HG02943 (cell line): ENCODE results near the gene NMT1.

Experiments
- ATAC-seq: cut with Tn5 transposase; IDR thresholded peaks from one replicate; pipeline ENCODE4 v1.9.1; 2021; ENCODE audit warnings: mild to moderate bottlenecking, low read depth, moderate library complexity; ENCODE audit not compliant: unreplicated experiment

The NMT1 gene

DNA sequence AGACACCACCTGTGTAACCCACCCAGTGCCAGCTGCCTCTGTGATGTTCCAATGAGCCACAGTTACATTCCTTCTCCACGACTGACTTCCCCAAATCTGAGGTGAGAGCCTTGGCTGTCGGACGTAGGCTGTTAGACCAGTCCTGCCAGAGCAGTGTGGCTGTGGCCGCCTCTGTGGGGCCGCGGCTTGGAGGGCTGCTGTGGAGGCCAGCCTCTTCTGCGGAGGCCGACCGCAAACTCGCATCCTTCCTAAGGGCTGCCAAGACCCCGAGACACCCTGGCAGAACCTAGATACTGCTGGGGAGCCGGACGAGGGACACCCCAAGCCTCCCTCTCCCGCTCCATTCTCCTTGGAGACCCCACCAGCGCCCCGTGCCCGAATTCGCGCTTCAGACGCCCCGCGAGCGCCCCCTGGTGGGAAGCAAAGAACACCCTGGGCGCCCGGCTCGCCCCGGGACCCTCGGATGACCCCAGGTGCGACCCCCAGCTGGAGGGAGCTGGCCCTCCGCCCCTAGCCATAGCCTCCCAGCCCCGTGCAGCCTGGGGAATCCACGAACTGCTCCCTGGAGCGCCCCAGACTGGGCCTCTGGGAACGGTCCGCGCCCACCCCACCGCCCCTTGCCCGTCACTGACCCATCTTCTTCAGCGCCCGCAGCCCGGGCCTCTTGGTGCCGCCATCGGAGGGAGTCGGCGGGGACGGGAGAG is 70.7 kb downstream of the NMT1 start:
- ATAC-seq: no peak

DNA sequence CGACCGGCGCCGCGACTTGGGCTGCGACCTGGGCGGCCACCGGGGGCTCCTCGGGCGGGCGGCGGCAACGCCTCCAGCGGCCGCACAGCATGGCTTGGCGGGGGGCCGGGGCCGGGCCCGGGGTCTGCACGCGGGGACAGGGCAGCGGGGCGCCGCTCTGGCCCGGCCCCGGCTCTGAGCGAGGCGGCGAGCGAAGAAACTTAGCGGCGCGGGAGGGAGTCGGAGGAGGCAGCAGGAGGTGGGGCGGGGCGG is 71.1 kb downstream of the NMT1 start, which contains the start of gene PLCD3:
Gene PLCD3 (minus strand): TSS at position 196 of the 252 bp plus-strand sequence. CDS start 105 bp downstream, at position 91.
- ATAC-seq: no peak

DNA sequence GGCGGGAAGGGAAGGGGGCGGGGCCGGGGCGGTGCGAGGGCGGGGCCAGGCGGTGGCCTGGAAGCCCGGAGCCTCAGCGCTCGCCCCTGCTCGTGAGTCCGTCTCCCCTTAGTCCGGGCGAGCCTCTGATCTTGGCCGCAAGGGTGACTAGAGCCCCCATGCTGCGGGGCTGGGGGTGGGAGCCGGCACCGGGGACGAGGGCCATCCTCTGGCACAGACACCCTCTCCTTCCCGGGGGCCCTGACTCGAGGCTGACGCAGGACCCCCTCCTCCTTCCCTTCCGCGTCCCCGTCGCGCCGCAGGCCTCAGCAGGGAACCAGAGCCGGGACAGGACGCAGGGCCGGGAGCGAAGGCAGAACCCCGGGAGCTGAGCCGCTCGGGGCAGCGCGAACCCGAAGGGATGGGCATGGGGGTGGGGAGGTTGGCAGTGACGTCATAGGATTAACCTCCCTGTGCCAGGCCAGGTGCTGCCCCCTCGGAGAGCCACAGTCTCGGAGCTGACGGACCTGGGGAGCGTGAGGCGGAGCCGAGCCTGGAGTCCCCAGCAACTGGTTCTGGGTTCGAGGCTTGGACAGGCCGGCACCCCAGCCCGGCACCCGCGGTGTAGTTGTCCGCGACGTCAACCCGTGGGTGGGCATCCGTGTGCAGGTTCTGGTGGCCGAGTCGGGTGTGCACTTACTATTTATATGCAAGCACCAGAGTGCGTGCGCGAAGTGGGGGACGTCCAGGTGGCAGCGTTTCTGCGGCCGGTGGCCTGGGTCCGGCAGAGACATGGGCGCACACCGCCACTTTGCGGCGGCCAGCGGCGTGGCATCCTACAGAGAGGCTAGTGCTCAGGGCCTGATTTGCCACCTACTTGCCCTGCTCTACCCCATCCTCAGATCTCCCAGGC is 71.7 kb downstream of the NMT1 start:
- no peak for ATAC-seq

DNA sequence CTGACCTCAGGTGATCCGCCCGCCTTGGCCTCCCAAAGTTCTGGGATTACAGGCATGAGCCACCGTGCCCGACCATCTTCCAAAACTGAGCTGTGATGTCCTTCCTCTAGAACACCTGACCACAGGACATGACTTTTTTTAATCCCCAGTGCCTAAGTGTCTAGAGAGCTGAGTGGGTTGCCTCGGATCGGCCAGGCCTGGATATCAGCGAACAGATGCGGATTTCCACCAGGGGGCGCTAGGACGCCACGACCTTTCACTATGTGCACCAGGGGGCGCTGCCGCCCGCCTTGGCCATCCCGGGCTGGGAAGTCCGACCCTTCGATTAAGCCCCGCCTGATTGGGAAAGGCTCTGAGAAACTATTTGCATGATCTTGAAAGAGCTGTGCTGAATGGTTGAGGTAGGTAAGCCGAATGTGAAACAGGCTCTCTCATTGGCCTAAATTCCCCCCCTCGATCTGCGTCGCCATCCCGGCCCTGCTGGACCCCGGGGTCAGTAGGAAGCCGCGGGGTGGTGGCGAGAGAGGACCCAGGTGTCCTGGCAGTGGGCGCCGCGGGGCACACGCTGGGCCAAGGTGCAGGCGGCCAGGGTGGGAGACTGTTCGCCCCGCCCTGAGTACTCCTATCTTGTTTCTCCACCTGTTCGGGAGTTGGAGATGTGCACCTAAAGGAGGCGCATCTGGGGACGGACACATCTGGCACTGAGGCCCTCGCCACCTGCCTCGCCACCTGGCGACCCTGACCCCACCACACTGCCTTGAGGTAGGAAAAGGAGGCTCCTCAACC is 74.3 kb downstream of the NMT1 start, which contains the start of gene ACBD4:
Gene ACBD4 (plus strand): TSS at position 496 of the 786 bp plus-strand sequence. CDS start 458 bp downstream, outside the sequence.
- peak; percentile 69 for ATAC-seq

DNA sequence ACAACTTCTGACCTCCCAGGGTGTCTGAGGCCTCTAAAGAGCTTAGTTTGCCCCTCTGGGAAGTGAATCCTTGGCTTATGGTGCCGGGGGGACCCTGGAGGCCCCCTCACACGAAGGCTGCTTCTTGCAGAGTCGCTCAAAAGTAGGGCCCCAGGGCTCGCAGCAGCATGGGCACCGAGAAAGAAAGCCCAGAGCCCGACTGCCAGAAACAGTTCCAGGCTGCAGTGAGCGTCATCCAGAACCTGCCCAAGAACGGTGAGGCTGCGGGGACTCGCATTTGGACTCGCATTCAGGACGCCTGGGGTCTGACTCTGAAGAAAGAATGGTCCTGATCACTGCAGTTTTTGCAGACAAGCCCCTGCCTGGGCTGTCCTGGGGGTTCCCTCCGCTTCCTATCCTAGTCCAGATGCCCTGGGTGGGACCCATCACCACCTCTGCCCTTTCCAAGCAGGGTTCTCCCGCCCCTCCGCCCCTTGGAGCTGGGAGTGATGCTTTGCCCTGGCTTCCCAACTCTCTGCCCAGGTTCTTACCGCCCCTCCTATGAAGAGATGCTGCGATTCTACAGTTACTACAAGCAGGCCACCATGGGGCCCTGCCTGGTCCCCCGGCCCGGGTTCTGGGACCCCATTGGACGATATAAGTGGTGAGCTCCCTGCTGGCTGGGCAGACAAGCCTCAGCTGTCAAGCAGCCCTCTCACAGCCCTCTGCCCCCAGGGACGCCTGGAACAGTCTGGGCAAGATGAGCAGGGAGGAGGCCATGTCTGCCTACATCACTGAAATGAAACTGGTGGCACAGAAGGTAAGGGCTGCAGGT is 75.1 kb downstream of the NMT1 start:
- ATAC-seq: no peak

DNA sequence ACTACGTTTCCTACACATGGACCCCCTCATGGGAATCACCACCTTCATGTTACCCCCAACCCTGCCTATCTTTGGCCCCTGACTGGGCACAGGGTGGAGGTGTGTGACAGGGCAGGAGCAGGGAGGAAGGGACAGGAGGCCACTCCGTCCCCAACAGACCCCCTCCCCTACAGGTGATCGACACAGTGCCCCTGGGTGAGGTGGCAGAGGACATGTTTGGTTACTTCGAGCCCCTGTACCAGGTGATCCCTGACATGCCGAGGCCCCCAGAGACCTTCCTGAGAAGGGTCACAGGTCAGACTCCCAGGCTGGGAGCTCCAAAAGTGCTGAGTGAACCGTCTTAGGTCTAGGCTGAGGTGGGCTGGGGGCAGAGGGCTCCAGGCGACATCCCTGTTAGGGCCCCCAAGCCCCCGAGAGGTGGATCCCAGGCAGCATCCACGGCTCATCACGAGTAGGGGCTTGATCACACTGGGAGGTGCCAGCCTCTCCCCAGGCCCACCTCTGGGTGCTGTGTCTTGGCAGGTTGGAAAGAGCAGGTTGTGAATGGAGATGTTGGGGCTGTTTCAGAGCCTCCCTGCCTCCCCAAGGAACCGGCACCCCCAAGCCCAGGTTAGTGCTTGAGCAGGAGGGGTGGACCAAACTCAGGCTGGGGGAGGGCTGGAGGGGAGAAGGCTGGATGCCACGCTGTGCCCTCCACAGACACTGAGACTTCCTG is 75.9 kb downstream of the NMT1 start:
- ATAC-seq: no peak

DNA sequence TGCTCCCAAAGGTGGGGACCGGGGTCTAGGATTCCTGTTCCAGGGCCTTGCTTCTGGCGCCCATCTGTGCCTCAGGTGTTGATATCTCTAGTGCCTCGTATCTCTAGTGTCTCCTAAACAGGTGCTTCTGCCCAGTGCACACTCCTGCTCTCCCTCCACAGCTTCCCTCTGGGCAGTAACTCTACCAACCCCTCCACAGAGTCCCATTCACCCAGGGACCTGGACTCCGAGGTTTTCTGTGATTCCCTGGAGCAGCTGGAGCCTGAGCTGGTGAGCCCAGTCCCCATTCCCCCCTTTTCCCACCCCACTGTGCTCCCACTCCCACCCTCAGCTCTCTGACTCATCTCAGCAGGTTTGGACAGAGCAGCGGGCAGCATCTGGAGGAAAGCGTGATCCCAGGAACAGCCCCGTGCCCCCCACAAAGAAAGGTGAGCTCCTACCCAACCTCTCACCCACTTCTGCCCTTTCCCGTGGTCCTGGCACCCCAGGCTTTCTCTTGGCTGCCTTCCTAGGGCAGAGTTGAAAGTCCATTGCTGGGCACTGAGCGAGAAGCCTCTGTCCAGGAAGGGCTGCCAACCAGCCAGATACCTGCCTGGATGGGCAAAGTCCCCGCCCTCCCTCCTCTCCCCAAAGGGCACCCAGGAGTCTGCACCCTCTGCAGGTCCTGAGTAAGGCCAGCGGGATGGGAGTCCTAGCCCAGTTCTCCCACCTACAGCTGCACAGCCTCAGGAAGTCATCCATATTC is 76.6 kb downstream of the NMT1 start:
- ATAC-seq: no peak

DNA sequence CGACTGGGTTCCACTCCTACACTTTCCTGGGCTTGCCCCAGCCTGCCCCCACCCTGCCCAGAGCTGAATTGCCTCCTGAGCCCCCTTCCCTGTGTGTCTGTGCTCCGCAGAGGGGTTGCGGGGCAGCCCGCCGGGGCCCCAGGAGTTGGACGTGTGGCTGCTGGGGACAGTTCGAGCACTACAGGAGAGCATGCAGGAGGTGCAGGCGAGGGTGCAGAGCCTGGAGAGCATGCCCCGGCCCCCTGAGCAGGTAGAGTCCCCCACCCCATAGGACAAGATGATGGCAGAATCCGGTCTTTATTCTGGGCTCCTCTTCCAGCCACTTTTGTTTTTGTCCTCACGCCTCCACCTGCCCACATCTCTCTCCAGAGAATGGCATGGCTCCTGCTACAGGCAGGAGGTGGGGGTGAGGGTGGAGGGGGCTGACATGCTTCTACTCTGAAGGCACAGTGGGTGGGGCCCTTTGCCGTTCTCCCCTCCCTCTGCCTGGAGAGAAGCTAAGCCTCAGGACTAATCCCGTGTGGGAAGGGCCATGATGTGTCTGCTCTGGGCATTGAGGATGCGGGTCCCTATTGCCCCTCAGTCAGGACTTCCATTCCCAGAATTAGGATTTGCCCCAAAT is 77.9 kb downstream of the NMT1 start:
- no peak for ATAC-seq

DNA sequence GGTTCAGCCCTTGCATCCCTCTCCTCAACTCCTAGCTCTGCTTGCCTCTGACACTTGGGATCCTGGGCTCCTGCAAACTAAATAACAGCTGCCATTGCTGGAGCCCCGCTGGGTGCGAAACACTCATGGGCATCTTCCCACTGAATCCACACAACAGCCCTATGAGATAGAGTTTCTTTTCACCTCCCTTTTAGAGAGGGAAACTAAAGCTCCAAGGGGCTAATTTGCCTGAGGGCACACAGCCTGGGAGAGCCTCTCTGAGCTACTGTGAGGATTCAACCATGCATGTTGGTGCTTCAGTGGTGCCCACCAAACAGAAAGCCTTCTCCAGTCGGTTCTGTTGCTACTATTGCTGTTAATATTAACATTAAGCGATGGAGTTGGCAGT is 78.4 kb downstream of the NMT1 start:
- ATAC-seq: no peak

DNA sequence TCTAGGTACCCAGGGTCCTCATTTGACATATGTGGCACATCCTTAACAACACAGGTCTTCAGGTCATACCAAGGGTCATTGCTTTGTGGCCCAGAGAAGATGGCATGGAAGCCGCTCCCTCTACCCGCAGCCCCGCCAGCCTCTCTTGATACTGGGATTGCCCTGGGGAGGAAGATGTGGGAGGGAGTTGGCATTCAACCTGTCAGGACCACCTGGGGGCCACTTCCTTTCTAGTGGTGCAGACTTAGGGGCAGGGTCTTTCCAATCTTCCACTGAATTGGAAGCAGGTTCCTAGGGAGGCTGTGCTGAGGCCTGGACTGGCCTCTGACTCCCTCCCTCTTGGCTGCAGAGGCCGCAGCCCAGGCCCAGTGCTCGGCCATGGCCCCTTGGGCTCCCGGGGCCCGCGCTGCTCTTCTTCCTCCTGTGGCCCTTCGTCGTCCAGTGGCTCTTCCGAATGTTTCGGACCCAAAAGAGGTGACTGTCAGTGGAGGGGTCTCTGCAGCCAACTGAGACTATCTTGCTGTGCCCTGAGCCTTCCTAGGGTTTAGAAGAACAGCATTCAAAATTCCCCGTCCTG is 82.1 kb downstream of the NMT1 start:
- no peak for ATAC-seq

DNA sequence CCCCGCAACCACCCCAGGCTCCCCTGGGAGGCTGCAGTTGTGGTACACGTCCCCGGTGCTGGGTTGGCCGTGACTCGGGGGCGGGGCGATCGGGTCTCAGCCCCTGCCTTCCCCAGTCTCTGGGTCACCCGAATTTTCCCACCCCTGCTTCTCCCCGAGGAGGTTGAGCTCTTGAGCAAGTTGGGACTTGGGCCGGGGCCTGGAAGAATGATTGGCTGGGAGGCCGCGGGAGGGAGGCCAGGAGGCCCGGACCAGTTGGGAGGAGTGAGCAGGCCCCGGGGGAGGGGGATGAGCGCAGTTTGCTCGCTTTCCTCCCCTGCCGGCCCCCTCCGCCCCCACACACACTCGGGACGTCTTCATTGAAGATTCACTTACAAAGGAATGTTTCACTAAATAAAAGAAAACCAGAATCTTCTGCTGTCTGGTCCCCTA is 82.7 kb downstream of the NMT1 start:
- no peak for ATAC-seq

DNA sequence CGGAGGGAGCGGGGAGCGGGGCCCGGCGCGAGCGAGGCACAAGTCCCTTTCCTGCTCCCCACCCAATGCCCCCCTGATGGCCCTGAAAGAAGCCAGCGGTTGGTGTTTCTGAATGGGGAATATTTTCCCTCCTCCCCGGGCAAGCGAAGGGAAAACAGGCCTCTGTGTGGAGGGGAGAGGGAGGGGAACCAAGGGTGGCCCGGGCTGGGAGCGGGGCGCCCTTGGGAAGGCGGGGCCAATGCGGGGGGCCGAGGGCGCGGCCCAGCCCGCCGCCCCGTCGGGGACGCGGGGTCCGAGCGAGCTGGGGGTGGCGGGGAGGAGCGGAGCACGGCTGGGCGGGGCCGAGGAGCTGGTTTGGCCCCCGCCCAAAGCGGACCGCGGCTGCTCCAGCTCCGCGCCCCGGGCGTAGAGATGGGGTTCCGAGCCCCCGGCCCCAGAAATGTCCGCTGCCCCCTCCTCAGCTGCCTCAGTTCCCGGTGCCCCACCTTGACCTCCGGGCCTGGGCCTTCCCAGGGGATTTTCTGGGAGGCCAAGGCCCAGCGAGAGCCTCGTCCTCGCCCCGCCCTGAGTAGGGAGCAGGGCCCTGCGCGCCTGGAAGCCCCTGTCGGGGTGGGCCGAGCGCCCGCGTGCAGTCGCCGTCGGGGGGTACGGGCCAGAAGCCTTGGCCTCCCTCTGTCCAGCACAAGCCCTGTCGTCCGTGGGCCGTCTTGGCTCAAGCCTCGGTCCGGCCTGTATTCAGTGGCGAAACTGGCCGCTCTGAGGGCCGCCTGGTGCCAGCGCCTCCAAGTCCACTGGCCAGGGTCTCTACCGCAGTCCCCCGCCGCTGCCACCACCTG is 83.3 kb downstream of the NMT1 start:
- no peak for ATAC-seq

DNA sequence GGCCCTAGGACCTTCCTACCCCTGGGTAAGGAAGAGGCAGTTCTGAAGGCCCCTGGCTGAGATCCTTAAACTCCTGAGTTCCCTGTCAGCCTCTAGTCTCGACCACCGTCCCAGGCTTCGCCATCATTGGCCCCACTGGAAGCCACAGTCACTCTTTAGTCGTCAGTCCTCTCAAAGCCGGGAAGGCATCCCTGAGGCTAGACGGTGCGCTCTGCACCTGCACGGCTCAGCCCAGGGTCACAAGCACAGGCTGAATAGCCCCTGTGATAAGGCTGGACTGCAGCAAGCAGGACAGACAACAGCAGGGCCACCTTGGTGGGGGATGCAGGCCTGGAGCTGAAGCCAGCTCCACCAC is 83.9 kb downstream of the NMT1 start:
- no peak for ATAC-seq

DNA sequence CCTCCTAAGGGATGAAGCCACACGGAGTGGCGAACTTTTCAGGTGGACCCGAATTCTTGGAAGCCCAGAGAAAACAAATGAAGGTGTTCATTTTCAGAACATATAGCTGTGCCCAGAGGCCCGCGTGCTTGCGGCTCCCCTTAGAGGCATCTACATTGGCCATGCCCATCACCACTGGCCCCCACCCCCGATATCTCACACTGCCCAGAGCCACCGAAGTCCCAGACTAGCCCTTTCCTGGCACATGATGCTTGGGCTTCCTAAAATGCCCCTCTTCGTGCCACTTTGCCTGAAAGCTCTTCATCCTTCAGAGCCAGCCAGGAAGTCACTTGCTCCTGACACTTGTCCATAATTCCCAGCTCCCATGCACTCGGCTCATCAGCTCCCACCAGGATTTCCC is 85.0 kb downstream of the NMT1 start:
- ATAC-seq: no peak

DNA sequence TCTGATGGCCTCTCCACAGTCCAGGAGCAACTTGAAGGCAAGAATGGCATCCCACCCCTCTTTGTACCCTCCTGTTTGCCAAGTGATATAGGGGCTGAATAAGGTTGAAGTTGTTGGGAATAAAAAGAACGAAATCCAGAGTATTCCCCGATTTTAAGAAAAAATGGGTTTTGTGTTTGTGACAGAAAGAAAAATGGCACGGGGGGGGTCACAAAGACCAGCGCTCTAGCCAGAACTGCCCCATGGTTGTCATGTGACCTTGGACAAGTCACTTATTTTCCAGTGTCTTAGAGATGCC is 85.4 kb downstream of the NMT1 start:
- ATAC-seq: no peak

DNA sequence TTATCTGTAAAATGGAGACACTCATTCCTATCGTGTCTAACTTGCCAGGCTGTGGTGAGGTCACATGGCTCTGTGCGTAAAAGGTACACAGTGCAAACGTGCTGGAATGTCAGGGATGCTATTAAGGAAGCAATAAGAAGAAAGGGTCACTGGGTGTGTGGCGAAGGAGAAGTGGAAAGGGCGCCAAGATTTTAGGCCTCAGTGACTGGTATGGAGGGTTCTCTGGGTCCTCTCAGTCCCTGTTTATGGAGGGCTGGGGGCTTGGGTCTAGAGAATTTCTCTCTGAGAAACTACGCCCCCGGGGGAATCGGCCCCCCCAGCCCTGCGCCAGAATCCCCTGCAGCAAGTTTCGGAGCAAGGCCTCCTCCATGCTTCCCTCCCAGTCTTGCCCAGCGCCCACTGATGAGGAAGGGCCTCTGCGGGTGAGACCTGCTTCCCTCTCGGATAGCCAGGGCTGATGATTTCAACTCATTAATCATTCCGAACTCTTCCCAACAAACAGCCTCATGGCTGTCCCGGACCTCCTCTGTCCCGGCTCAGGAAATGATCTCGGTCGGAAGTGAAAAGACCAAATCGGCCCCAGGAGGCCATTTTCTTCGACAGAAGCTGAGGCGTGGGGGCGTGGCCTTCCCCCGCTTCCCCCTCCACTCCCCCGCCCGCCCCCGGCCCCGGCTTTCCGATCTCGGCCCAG is 85.9 kb downstream of the NMT1 start:
- peak; percentile 2 for ATAC-seq

DNA sequence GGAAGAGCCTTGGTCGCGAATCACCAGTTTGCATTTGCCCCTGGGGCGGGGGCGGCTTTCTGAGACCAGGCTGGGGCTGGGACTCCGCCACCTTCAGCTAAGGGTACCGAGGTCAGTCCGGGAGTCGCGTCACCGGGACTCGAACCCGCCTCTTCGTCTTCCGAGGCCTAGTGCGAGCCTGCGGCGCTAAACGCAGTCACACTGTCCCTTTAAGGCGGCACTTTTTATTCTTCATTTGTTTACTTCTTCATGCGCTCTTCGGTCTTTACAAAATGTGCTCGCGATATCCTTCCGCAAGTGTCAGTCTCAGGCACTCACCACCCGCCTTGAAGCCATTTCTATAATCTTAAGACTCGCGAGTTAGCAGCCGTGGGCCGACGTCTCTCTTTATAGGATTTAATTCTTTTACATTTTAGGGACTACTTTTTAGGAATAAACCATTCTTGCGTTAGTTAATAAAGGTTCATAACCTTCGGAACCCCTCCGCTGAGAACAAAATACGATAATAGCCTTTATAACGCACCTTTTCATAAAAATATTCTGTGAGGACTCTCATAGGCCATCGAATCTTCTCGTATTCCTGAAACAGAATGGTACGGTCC is 86.6 kb downstream of the NMT1 start:
- peak; percentile 29 for ATAC-seq
